ENCODE results near the gene RGS3. TPM values are rescaled to one million over a fixed set of nuclear protein-coding genes. Genes with fewer than 3 reads are reported as not detected.
A peak's percentile ranks its signal among the peaks of the same experiment; 100 is the strongest.

The RGS3 gene
- total and polyA plus RNA-seq, 10 of the 15 experiments (the other 5 are each of a cell fraction or from before 2014, with no cell fraction given) = 2.9 to 138 (median 28.8) TPM

- H4K20me1 ChIP-seq (ENCODE audit: control insufficient read depth, insufficient read depth) = peaks cover 11% of the 10 kb centered on the region
- H3K9ac ChIP-seq (ENCODE audit: control insufficient read depth, insufficient read depth, low read length) = peak overlapping the region; percentile 66
- peaks cover 20 to 21% of the 10 kb centered on the region in 2 experiments; a peak in 3 of 4 replicates for H3K36me3 ChIP-seq (ENCODE audit: control insufficient read depth in 2 of 2, insufficient read depth in 2 of 2, low read length in 1 of 2)
- H3K27me3 ChIP-seq (replicated peaks in 1 of 2; ENCODE audit: control insufficient read depth in 2 of 2, insufficient read depth in 2 of 2, low read length in 1 of 2) = no peaks in the 10 kb centered on the region
- peaks cover 38% of the 10 kb centered on the region for H3K4me1 ChIP-seq (ENCODE audit: control insufficient read depth, insufficient read depth, low read length)
- no peaks in the 10 kb centered on the region for H3K9me3 ChIP-seq (replicated peaks; ENCODE audit: control insufficient read depth, insufficient read depth, low read length)
- TF ChIP-seq SP1 (IDR thresholded peaks at IDR 0.05; ENCODE audit: low read depth, low read length) (no peak), ASH2L (IDR thresholded peaks at IDR 0.05; ENCODE audit: borderline replicate concordance, low read depth) (no peak), USF1 (IDR thresholded peaks at IDR 0.05; ENCODE audit: borderline replicate concordance, extremely low read length, insufficient read depth, low read depth, low read length) (no peak), EGR1 (IDR thresholded peaks at IDR 0.05; ENCODE audit: borderline replicate concordance in 1 of 2, low read depth in 2 of 2, low read length in 2 of 2) (0 out of 3 replicates have a peak, but pooled peaks of 1 of the 2 experiments have one; percentile 4), IRF4 (IDR thresholded peaks at IDR 0.05; ENCODE audit: low read depth, low read length) (no peak), CHD2 (IDR thresholded peaks at IDR 0.05; ENCODE audit: borderline replicate concordance, low read depth, low read length) (no peak)
- SMC1A ChIA-PET (ENCODE audit: uncharacterized antibody, unreplicated experiment) = interaction anchor here (0.7 to 18.5 kb wide), 19 partner anchors 11 to 134 kb away, joined by 3 to 323 read pairs (median 9); no protein-coding TSS in a partner anchor
- WGBS (ENCODE audit: insufficient coverage, insufficient replicate concordance, low lambda C conversion rate, missing lambda C conversion rate) = 68% methylated on average over 8 of the region's 8 CpGs
- intact Hi-C loops (cut with micrococcal nuclease; ENCODE audit: unreplicated experiment) = loop anchor here (1.0 kb wide), 1 partner anchor 56 kb away; no protein-coding TSS in a partner anchor
- H3K79me2 ChIP-seq (ENCODE audit: control insufficient read depth, insufficient read depth, low read length) = peaks cover 85% of the 10 kb centered on the region
- H3K27ac ChIP-seq (ENCODE audit: control insufficient read depth, insufficient read depth) = peak overlapping the region; percentile 78
- H3K4me2 ChIP-seq (ENCODE audit: control insufficient read depth, insufficient read depth) = peak overlapping the region; percentile 100
- CTCF ChIA-PET = interaction anchor here (0.6 to 12.5 kb wide), 14 partner anchors 9 to 133 kb away, joined by 3 to 199 read pairs (median 6); partner anchors contain the start of genes ALAD, C9orf43 and POLE3
- FAIRE-seq (no peak), DNase-seq (ENCODE audit: low read depth, low spot score) (no peak), ATAC-seq (no peak)
- in situ Hi-C loops (cut with MboI) = loop anchor here (5.0 kb wide), 1 partner anchor 134 kb away; no protein-coding TSS in a partner anchor
- no peak overlapping the region for H2AFZ ChIP-seq (ENCODE audit: control insufficient read depth, low read depth, low read length)
- BruUV-seq (replicated peaks) = no TSS peak
- RAD21 ChIA-PET (ENCODE audit: unreplicated experiment) = interaction anchor here (0.8 to 15.3 kb wide), 13 partner anchors 10 to 135 kb away, joined by 4 to 481 read pairs (median 6); partner anchors contain the start of genes C9orf43 and POLE3
- H3K4me3 ChIP-seq = peak overlapping the region; percentile 61
- POLR2A ChIA-PET = interaction anchor here (0.7 to 14.0 kb wide), 6 partner anchors 10 to 247 kb away, joined by 3 to 233 read pairs (median 13); partner anchors contain the start of genes CDC26 and PRPF4
Measured at GRCh38 chr9:113522858-113523257, 59.3 kb downstream of the RGS3 start.

Measured in GM12878 (cell line).